SJCRH30 (cell line): ENCODE data around the gene C16orf95. TPM values are rescaled to one million over a fixed set of nuclear protein-coding genes. Genes with fewer than 3 reads are reported as not detected.
A peak's percentile ranks its signal among the peaks of the same experiment; 100 is the strongest.

Experiments used
- DNase-seq, 2 experiments: peaks; one replicate each; pipeline ENCODE4 v3.0.0-alpha.2; 2015 to 2020
- H3K27ac ChIP-seq: fragments of 250-450 bp; sonication (Bioruptor Pico); 2 replicates; pipeline ENCODE4 v1.5.1; 2020; ENCODE audit warnings: mild to moderate bottlenecking, moderate library complexity
- H3K27me3 ChIP-seq: fragments of 250-450 bp; sonication (Bioruptor Pico); 2 replicates; pipeline ENCODE4 v1.5.1; 2020; ENCODE audit warnings: mild to moderate bottlenecking, moderate library complexity
- H3K36me3 ChIP-seq: fragments of 250-450 bp; sonication (Bioruptor Pico); 2 replicates; pipeline ENCODE4 v1.5.1; 2020; ENCODE audit warnings: mild to moderate bottlenecking, moderate library complexity
- H3K4me1 ChIP-seq: fragments of 250-450 bp; sonication (Bioruptor Pico); 2 replicates; pipeline ENCODE4 v1.5.1; 2020; ENCODE audit warnings: mild to moderate bottlenecking, moderate library complexity
- H3K4me3 ChIP-seq: fragments of 250-450 bp; sonication (Bioruptor Pico); 2 replicates; pipeline ENCODE4 v1.5.1; 2020; ENCODE audit warnings: mild to moderate bottlenecking, moderate library complexity
- H3K9me3 ChIP-seq: fragments of 250-450 bp; sonication (Bioruptor Pico); replicated peaks from 2 replicates; pipeline ENCODE4 v1.5.1; 2020; ENCODE audit warnings: mild to moderate bottlenecking, moderate library complexity
- total RNA-seq: library from RNA; depleted of rRNA; stranded (reverse); fragments of >200 nt; shearing (Covaris generic); gene quantifications from 2 replicates; pipeline ENCODE4 v1.2.3, GENCODE V29; 2014

C16orf95 gene
- total RNA-seq, 1 experiment from 2014 or later, result 1.5 TPM

DNA sequence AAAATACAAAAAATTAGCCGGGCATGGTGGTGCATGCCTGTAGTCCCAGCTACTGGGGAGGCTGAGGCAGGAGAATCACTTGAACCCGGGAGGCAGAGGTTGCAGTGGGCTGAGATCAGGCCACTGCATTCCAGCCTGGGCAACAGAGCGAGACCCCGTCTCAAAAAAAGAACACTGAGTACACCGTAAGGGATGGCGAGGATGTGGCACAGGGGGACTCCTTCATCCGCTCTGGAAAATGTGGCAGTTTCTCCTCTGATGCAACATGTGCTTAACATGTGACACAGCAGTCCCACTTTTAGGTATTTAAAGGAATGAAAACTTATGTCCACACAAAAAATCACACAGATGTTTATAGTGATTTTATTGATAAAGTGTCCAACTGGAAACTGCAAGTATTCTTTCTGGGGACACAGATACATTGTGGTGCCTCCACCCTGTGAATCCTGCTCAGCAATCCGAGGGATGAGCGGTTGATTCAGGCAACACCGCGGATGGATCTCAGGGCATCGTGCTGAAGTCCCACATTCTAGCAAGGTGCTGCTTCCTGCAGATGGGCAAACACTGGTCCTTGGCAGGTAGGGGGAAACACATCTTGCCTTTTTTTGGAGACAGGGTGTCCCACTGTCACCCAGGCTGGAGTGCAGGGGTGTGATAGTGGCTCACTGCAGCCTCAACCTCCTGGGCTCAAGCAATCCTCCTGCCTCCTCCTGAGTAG is 3.5 kb upstream of the C16orf95 start:
- no peak for DNase-seq
- no peak overlapping the region for H3K27ac ChIP-seq
- no peaks in the 10 kb centered on the region for H3K27me3 ChIP-seq
- H3K36me3 ChIP-seq, result no peaks in the 10 kb centered on the region
- H3K4me3 ChIP-seq, result no peak overlapping the region
- peaks cover 2% of the 10 kb centered on the region; the same call in 1 of the 2 replicates for H3K4me1 ChIP-seq
- H3K9me3 ChIP-seq, result no peaks in the 10 kb centered on the region

DNA sequence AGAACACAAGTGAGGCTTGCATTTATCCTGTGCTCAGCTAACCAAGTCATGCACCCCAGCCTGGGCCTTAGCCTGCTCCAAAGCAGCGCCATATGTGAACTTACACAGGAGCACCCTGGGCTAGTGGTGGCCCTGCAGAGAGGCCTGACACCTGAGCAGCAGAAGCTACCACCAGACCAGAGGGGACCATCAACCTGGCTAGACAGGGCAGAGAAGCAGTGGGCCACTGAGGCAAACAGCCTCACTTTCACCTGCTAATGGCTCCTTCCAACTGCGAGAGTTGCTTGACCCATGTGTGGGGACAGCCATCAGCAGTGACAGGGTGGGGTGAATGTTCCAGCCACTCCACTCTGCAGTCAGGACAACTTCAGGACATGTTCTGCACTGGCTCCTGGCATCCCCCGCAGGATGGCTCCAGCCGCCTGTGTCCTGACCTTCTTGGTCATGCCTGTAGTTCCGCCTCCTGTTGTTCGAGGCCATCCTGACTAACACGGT is 2.9 kb upstream of the C16orf95 start:
- no peaks in the 10 kb centered on the region for H3K36me3 ChIP-seq
- H3K27ac ChIP-seq, result no peak overlapping the region
- no peaks in the 10 kb centered on the region for H3K9me3 ChIP-seq
- no peak overlapping the region for H3K4me3 ChIP-seq
- no peaks in the 10 kb centered on the region for H3K27me3 ChIP-seq
- peaks cover 2% of the 10 kb centered on the region; the same call in 1 of the 2 replicates for H3K4me1 ChIP-seq
- DNase-seq, result no peak

DNA sequence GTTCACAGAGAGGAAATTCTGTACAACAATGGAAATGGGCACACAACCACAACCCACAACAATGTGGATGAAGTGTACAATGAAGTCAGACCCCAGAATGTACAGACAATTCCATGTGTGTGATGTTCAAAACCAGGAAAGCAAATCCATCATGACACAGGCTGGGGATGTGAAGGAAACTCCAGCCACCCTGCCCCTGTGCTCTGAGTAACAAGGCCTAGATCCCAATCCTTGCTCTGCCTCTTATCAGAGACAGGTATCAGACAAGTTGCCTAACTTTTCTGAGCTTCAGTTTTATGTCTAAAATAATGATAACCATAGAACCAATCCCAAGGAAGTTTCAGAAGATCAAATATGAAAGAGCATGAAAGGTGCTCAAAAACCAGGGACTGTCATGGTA is 1.8 kb upstream of the C16orf95 start:
- no peaks in the 10 kb centered on the region for H3K36me3 ChIP-seq
- H3K4me1 ChIP-seq, result peaks cover 2% of the 10 kb centered on the region; the same call in 1 of the 2 replicates
- H3K27me3 ChIP-seq, result no peaks in the 10 kb centered on the region
- no peak overlapping the region for H3K27ac ChIP-seq
- no peak for DNase-seq
- no peak overlapping the region for H3K4me3 ChIP-seq
- no peaks in the 10 kb centered on the region for H3K9me3 ChIP-seq

DNA sequence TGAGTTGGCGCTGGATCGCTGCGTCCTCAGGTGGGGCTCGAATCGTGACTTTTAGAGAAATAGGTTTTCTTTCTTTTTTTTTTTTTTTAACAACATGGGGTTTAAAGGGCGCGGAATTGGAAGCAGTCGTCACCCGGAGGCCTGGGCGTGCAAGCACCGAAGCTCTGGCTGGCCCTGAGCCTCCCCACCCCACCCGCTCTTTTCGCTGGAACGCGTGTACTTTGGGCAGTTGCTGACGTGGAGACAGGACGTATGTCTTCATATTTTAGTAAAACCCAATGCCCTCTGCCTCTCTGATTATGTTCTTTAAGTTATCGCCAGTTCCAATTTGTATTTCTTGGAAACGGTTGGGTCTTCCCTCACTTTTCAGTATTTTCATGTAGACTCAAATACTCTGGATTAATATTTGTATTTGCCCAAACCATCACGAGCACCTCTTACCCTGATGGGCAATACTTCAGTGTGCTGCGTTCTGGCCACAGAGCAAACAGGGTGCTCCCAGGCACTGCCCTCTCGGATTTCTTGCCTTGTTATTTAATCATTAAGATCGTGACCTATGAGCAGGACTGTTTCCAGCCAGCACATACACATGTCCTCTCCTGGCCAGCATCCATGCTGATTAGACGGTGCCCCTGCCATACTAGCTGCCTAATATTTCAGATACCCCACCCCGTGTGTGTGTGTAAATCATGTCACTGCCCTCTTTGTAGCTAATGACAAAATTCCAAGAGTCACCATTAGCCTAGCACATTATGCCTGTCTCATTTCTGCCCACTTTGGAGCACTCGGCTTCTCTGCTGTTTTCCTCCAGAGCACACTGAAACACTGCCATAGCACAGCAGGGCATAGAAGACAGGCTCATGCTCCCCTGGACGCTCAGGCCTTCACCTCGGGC is 805 bp upstream of the C16orf95 start:
- Histone ChIP-seq H3K4me3 (peak overlapping the region; percentile 98), H3K27me3 (no peaks in the 10 kb centered on the region)
- DNase-seq, result peak; percentile 39 to 42

DNA sequence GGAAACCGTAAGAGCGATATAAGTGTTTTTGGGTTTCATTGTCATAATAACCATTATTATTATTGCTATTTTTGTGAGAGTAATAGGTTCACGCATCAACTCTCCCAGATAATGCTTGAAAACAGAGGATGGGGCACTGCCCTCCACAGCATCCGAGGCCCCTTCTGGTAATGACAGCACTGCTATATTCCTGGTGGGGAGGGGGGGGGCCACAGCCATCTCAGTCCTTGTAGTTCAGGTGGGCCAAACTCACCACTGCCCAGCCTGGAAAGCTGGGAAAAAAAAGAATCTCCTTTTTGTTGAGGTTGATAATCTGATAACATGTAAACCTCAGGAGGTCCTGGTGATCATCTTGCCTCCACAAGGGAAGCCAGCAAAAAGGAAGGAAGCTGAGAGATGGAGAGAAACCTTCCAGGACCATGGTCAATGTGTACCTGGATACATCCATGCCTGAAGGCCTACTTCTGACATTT is 706 bp downstream of the C16orf95 start:
- H3K27me3 ChIP-seq, result no peaks in the 10 kb centered on the region
- peak overlapping the region; percentile 98 for H3K4me3 ChIP-seq
- no peaks in the 10 kb centered on the region for H3K9me3 ChIP-seq
- peaks cover 2% of the 10 kb centered on the region; the same call in 1 of the 2 replicates for H3K4me1 ChIP-seq
- no peak overlapping the region; the same call in 1 of the 2 replicates for H3K27ac ChIP-seq
- H3K36me3 ChIP-seq, result no peaks in the 10 kb centered on the region
- DNase-seq, result no peak

More for the DNA sequence above, 805 bp upstream of the C16orf95 start:
- no peaks in the 10 kb centered on the region for H3K36me3 ChIP-seq
- H3K4me1 ChIP-seq, result peaks cover 2% of the 10 kb centered on the region; the same call in 1 of the 2 replicates
- peak overlapping the region; percentile 92 for H3K27ac ChIP-seq
- no peaks in the 10 kb centered on the region for H3K9me3 ChIP-seq

DNA sequence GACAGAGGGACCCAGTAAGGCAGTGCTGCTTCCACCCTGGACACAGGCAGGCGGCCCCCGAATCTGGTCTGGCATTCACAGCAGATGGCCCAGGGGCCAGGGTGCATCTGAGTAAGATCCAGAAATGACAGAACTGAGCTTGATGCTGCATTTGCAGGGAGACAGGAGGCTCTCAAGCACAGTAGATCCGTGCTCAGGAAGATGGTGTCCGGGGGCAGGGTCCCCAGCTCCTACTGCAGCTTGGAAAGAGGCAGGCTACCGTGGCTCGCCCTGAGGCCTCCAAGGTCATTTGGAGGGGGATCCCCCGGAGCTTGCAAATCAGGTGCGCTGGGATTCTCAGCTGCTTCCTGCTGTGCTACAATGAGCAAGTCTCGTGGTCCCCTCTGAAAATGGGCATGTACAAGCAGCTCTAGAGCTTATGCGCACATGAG is 2.2 kb downstream of the C16orf95 start:
- Histone ChIP-seq H3K36me3 (no peaks in the 10 kb centered on the region), H3K27me3 (no peaks in the 10 kb centered on the region), H3K27ac (no peak overlapping the region), H3K9me3 (no peaks in the 10 kb centered on the region), H3K4me1 (peaks cover 2% of the 10 kb centered on the region; the same call in 1 of the 2 replicates), H3K4me3 (no peak overlapping the region)
- DNase-seq, result no peak

DNA sequence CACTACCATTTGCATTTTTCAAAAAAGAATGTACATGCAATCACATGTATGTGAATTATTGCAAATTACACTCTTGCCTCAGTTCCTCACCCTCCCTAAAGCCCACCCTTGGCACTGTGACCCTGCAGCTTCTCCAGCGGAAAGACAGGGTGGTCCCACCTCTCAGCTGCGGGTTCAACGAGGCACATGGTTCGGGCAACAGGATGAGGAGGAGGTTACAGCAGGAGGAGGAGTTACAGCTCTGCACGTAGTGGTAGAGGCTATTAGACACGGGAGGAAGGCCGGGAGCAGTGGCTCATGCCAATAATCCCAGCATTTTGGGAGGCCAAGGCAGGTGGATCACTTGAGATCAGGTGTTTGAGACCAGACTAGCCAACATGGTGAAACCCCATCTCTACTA is 5.2 kb downstream of the C16orf95 start:
- no peaks in the 10 kb centered on the region for H3K27me3 ChIP-seq
- H3K9me3 ChIP-seq, result no peaks in the 10 kb centered on the region
- DNase-seq, result no peak

DNA sequence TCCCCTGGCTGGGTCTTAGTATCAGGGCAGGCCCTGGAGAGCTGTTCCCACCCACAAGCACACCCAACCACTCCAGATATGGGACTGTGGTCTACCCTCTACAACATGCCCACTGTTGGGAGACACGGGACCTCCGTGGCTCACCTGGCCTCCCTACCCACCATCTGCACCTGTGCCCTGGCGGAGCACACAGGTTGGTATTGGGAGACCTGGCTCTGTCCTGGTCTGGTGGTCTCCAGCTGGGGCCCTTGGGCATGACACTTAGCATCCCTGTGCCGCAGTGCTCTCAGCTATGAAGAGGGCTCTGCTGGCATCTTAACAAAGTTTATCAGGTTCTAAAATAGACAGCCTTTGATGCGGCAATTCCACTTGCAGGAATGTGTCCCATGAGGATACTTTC is 5.8 kb downstream of the C16orf95 start:
- H3K27me3 ChIP-seq, result no peaks in the 10 kb centered on the region
- H3K4me3 ChIP-seq, result no peak overlapping the region
- DNase-seq, result no peak
- no peak overlapping the region for H3K27ac ChIP-seq
- no peaks in the 10 kb centered on the region for H3K9me3 ChIP-seq
- no peaks in the 10 kb centered on the region for H3K36me3 ChIP-seq
- H3K4me1 ChIP-seq, result no peaks in the 10 kb centered on the region

More for the DNA sequence above, 5.2 kb downstream of the C16orf95 start:
- H3K4me1 ChIP-seq, result no peaks in the 10 kb centered on the region
- H3K27ac ChIP-seq, result no peak overlapping the region
- H3K4me3 ChIP-seq, result no peak overlapping the region
- H3K36me3 ChIP-seq, result no peaks in the 10 kb centered on the region

DNA sequence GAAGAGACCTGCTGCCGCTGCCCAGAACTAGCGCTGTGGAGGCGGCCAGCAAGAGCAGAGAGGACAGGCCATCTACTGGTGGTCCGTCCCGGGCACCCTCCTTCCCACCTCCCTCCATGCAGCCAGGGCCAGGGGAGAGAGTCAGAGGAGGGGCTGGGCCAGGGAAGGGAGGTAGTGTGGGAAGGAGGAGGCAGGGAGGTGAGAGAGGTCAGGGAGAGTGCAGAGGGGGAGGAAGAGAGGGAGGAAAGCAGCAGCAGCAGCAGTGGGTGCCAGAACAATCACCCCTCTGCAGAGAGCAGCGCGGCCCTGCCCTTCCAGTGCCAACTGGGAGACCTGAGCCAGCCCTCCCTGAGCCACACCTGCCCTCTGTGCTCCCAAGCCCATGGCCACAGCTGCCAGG is 6.6 kb downstream of the C16orf95 start:
- no peaks in the 10 kb centered on the region for H3K27me3 ChIP-seq
- H3K9me3 ChIP-seq, result no peaks in the 10 kb centered on the region
- no peaks in the 10 kb centered on the region for H3K4me1 ChIP-seq
- DNase-seq, result no peak
- H3K27ac ChIP-seq, result no peak overlapping the region
- no peak overlapping the region for H3K4me3 ChIP-seq
- no peaks in the 10 kb centered on the region for H3K36me3 ChIP-seq

DNA sequence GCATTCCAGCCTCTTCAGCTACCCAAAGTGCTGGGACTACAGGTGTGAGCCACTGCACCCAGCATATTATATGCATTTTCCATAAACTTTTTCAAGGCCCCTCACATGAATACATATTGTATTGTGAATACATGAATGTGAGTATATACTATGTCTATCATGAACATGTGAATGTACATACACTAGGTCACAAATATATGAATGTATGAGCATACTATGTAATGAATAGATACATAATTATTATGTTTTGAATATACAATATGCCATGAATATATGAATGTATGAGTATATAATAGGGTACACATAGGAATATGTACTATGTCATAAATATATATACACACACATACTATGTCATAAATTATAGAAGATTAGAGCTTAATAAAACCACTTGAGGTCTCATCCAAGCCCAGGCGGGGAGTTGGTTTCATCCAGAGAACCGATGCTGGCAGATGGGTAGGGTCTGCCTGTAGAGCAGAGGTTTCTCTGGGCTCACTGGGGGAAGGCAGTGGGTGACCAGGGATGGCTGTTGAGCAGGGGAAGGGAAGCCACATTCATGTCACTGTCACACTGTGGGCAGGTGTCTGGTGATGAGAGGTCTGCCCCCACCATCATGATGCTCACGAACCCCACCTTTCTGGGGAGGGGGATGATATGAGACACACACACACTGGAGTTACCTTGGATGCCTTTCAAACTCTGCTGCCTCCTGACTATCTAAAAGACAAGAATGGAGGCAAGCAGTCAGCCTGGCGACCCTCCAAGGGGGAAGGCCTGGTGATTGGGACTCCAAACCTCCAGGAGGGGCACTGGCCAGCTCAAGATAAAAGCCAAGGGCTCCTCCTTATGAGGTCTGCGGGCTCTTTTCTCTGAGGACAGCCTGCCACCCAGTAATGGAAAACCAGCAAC is 7.3 kb downstream of the C16orf95 start:
- H3K27me3 ChIP-seq, result no peaks in the 10 kb centered on the region
- H3K36me3 ChIP-seq, result no peaks in the 10 kb centered on the region
- H3K4me1 ChIP-seq, result no peaks in the 10 kb centered on the region
- DNase-seq, result no peak
- H3K9me3 ChIP-seq, result no peaks in the 10 kb centered on the region
- no peak overlapping the region for H3K4me3 ChIP-seq
- H3K27ac ChIP-seq, result no peak overlapping the region

DNA sequence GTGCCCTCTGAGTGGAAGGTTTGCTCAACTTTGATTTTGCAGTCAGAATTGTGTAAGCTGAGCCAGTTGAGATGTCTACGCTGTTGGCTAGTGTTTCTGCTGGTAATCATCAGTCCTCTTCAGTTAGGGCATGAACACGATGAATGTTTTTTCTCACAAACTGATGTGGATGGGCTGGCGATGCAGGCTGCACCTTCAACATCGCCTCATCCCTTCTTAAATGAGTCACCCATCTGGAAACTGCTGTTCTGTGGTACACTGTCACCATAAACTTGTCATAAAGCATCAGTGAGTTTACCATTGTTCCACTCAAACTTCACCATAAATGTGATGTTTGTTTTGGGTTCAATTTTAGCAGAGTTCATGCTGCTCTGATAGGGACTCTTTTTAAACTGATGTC is 8.4 kb downstream of the C16orf95 start:
- Histone ChIP-seq H3K4me3 (no peak overlapping the region), H3K36me3 (no peaks in the 10 kb centered on the region), H3K27ac (no peak overlapping the region), H3K9me3 (no peaks in the 10 kb centered on the region), H3K4me1 (no peaks in the 10 kb centered on the region), H3K27me3 (no peaks in the 10 kb centered on the region)
- DNase-seq, result no peak

DNA sequence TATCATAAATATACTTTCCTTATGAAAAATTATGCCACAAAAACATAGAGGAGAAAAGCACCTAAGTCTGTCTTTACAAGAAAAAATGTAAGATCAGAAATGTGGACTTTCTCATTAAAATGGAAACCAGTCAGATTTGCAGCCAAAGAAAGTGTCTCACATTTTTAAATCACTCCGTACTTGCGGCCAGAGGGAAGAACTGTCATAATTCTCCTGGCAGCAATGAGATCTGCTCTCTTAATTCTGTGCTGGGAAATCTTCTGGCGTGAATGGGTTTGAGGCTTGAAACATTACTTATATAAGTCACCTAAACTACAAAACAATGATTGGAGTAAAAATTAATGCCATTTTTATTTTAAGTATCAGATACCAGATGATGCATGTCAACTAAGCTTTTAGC is 10.7 kb downstream of the C16orf95 start:
- Histone ChIP-seq H3K27me3 (no peaks in the 10 kb centered on the region), H3K4me1 (no peaks in the 10 kb centered on the region), H3K27ac (no peak overlapping the region), H3K9me3 (no peaks in the 10 kb centered on the region), H3K4me3 (no peak overlapping the region), H3K36me3 (no peaks in the 10 kb centered on the region)
- DNase-seq, result no peak

DNA sequence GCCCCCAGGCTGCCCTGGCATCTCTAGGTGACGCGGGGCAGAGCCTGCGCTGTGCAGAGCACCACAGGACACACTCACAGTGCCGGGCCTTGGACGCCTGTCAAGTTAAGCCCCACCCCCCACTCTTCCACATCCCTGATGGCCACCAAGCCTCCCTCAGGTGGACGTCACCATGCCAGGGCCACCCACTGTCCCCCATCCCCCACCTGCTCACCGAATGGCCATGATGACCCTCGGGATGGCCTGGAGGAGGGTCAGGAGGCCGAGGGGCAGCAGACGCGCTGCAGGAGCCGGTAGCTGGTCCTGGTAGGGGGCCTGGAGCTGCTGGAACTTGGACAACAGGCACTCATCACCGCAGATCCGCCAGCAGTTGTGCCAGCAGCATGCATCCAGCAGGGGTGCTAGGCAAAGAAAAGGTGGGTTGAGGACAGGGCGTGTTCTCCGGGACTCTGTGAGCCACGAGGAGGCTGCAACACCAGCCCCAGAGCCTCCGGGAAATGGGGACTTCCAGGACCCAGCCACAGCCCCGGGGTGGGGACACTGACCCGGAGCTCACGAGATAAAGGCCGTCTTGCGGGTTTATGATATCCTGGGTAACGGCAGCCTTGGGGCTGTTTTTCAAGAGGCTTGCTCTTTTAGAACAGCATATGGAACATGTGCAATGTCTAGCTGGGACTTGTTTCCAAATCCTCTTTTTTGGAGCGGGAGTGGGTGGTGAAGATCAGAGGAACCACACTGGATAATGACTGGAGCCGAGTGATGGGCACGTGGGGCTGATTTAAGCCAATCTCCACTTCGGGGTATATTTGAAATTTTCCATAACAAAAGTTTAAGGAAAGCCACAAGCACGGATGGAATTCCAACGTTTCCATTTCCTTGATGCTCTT is 11.4 kb downstream of the C16orf95 start:
- Histone ChIP-seq H3K4me3 (no peak overlapping the region), H3K27me3 (no peaks in the 10 kb centered on the region), H3K4me1 (no peaks in the 10 kb centered on the region), H3K27ac (no peak overlapping the region), H3K36me3 (no peaks in the 10 kb centered on the region), H3K9me3 (no peaks in the 10 kb centered on the region)
- no peak for DNase-seq
